OCI-LY3 (cell line): ENCODE data around the gene ASMTL.

Source experiments
- H2AFZ ChIP-seq: fragments of 200-600, 300-600 bp; shearing (Covaris generic); 2 replicates; pipeline ENCODE4 v1.6.0; 2014; ENCODE audit warnings: antibody characterized with exemption, low read depth, low read length
- H3K27ac ChIP-seq: fragments of 200-600, 300-600 bp; sonication (generic); 2 replicates; pipeline ENCODE4 v1.5.1; 2014; ENCODE audit warnings: mild to moderate bottlenecking, low read length, moderate library complexity, mixed read lengths
- H3K27me3 ChIP-seq: fragments of 200-600, 300-600 bp; sonication (generic); 2 replicates; pipeline ENCODE4 v1.6.1; 2014; ENCODE audit warnings: low read depth, low read length, mixed read lengths
- H3K36me3 ChIP-seq: fragments of 200-600, 300-600 bp; sonication (generic); replicated peaks from 2 replicates; pipeline ENCODE3; 2014; ENCODE audit warnings: low read depth, low read length, mixed read lengths
- H3K4me1 ChIP-seq: fragments of 300-600, 200-600 bp; sonication (generic); 2 replicates; pipeline ENCODE4 v1.6.1; 2014; ENCODE audit warnings: low read length, mixed read lengths
- H3K4me2 ChIP-seq: fragments of 200-600, 300-600 bp; sonication (generic); 2 replicates; pipeline ENCODE4 v1.6.1; 2014; ENCODE audit warnings: low read length, mixed read lengths
- H3K4me3 ChIP-seq: fragments of 300-600, 200-600 bp; sonication (generic); 2 replicates; pipeline ENCODE4 v1.5.1; 2014; ENCODE audit warnings: antibody characterized with exemption, mild to moderate bottlenecking, low read length, moderate library complexity
- H3K79me2 ChIP-seq: fragments of 300-600, 200-600 bp; shearing (Covaris generic); 2 replicates; pipeline ENCODE4 v1.6.1; 2014; ENCODE audit warnings: mild to moderate bottlenecking, low read length, mixed read lengths
- H3K9ac ChIP-seq: fragments of 300-600, 200-600 bp; shearing (Covaris generic); 2 replicates; pipeline ENCODE4 v1.6.0; 2014; ENCODE audit warnings: mild to moderate bottlenecking, low read length, moderate library complexity
- H3K9me3 ChIP-seq: fragments of 200-600, 300-600 bp; shearing (Covaris generic); 2 replicates; pipeline ENCODE4 v1.6.1; 2014; ENCODE audit warnings: low read length, mixed read lengths; ENCODE audit not compliant: insufficient read depth
- H4K20me1 ChIP-seq: fragments of 200-600, 300-600 bp; sonication (generic); 2 replicates; pipeline ENCODE4 v1.6.1; 2016; ENCODE audit warnings: low read length, mixed read lengths; ENCODE audit not compliant: insufficient read depth
- CTCF ChIP-seq: fragments of 200-600, 300-600 bp; sonication (generic); IDR thresholded peaks from 2 replicates; pipeline ENCODE4 v1.5.1; 2014; ENCODE audit warnings: antibody characterized with exemption, low read length, low read depth
- EZH2phosphoT487 ChIP-seq: fragments of 200-600 bp; shearing (Covaris generic); IDR thresholded peaks from 2 replicates; pipeline ENCODE4 v1.6.1; 2018; ENCODE audit warnings: antibody characterized with exemption, mixed run types, low read depth

Gene ASMTL

GRCh38 chrX:1465286-1466231 lies 12.8 kb upstream of the ASMTL start:
- peaks cover 49% of the 10 kb centered on the region for H3K36me3 ChIP-seq

GRCh38 chrX:1464971-1465285 lies 12.2 kb upstream of the ASMTL start:
- peaks cover 29% of the 10 kb centered on the region for H3K4me1 ChIP-seq
- no peak overlapping the region for H3K4me3 ChIP-seq

More at GRCh38 chrX:1465286-1466231, 12.8 kb upstream of the ASMTL start:
- Histone ChIP-seq H2AFZ (no peak overlapping the region), H3K27ac (no peak overlapping the region), H3K4me2 (no peak overlapping the region), H3K9me3 (no peaks in the 10 kb centered on the region), H3K27me3 (no peaks in the 10 kb centered on the region), H3K4me1 (peaks cover 36% of the 10 kb centered on the region), H3K79me2 (peaks cover 7% of the 10 kb centered on the region), H4K20me1 (peaks cover 21% of the 10 kb centered on the region; the same call in 1 of the 2 replicates), H3K4me3 (no peak overlapping the region), H3K9ac (no peak overlapping the region)
- TF ChIP-seq EZH2phosphoT487 (no peak), CTCF (no peak)

GRCh38 chrX:1464041-1464970 lies 11.6 kb upstream of the ASMTL start:
- H3K9me3 ChIP-seq: no peaks in the 10 kb centered on the region
- no peak overlapping the region for H3K4me2 ChIP-seq
- H3K27ac ChIP-seq: no peak overlapping the region
- TF ChIP-seq CTCF (no peak), EZH2phosphoT487 (no peak)
- no peak overlapping the region for H3K9ac ChIP-seq
- H2AFZ ChIP-seq: no peak overlapping the region
- H4K20me1 ChIP-seq: peaks cover 21% of the 10 kb centered on the region; the same call in 1 of the 2 replicates
- H3K79me2 ChIP-seq: peaks cover 7% of the 10 kb centered on the region; the same call in 1 of the 2 replicates
- no peaks in the 10 kb centered on the region for H3K27me3 ChIP-seq
- peaks cover 46% of the 10 kb centered on the region for H3K36me3 ChIP-seq
- H3K4me3 ChIP-seq: no peak overlapping the region
- peaks cover 23% of the 10 kb centered on the region for H3K4me1 ChIP-seq

More at GRCh38 chrX:1464971-1465285, 12.2 kb upstream of the ASMTL start:
- Histone ChIP-seq H3K4me2 (no peak overlapping the region), H3K27ac (no peak overlapping the region), H3K9ac (no peak overlapping the region), H4K20me1 (peaks cover 21% of the 10 kb centered on the region; the same call in 1 of the 2 replicates), H3K9me3 (no peaks in the 10 kb centered on the region), H3K79me2 (peaks cover 7% of the 10 kb centered on the region), H2AFZ (no peak overlapping the region), H3K27me3 (no peaks in the 10 kb centered on the region), H3K36me3 (peaks cover 47% of the 10 kb centered on the region)
- no peak for TF ChIP-seq CTCF
- no peak for TF ChIP-seq EZH2phosphoT487

- TF ChIP-seq CTCF (no peak), EZH2phosphoT487 (no peak)
- H4K20me1 ChIP-seq: peaks cover 21% of the 10 kb centered on the region; the same call in 1 of the 2 replicates
- H3K27ac ChIP-seq: no peak overlapping the region
- no peak overlapping the region for H3K9ac ChIP-seq
- no peak overlapping the region for H3K4me3 ChIP-seq
- H3K36me3 ChIP-seq: peaks cover 46% of the 10 kb centered on the region
- H2AFZ ChIP-seq: no peak overlapping the region
- H3K79me2 ChIP-seq: peaks cover 7% of the 10 kb centered on the region; the same call in 1 of the 2 replicates
- H3K4me1 ChIP-seq: peaks cover 18% of the 10 kb centered on the region
- H3K27me3 ChIP-seq: no peaks in the 10 kb centered on the region
- no peak overlapping the region for H3K4me2 ChIP-seq
- H3K9me3 ChIP-seq: no peaks in the 10 kb centered on the region
Measured at GRCh38 chrX:1463581-1463980, 10.9 kb upstream of the ASMTL start.
